A673 (cell line): ENCODE results near the gene ATL1.

Experiments used
- EZH2 ChIP-seq: fragments of 200-600 bp; sonication (generic); IDR thresholded peaks from 2 replicates; pipeline ENCODE4 v1.6.1; 2017; ENCODE audit warnings: borderline replicate concordance, low read depth, mild to moderate bottlenecking, mixed read lengths, antibody characterized with exemption, low read length; ENCODE audit not compliant: poor library complexity, severe bottlenecking
- TF ChIP-seq, protein P1 (sequence below): fragments of 300-800, 200-600 bp; sonication (generic); conservative IDR thresholded peaks from 2 replicates; pipeline ENCODE4 v1.5.1; 2017; ENCODE audit warnings: low read depth, mild to moderate bottlenecking, antibody characterized with exemption, low read length, moderate library complexity, mixed read lengths

DNA sequence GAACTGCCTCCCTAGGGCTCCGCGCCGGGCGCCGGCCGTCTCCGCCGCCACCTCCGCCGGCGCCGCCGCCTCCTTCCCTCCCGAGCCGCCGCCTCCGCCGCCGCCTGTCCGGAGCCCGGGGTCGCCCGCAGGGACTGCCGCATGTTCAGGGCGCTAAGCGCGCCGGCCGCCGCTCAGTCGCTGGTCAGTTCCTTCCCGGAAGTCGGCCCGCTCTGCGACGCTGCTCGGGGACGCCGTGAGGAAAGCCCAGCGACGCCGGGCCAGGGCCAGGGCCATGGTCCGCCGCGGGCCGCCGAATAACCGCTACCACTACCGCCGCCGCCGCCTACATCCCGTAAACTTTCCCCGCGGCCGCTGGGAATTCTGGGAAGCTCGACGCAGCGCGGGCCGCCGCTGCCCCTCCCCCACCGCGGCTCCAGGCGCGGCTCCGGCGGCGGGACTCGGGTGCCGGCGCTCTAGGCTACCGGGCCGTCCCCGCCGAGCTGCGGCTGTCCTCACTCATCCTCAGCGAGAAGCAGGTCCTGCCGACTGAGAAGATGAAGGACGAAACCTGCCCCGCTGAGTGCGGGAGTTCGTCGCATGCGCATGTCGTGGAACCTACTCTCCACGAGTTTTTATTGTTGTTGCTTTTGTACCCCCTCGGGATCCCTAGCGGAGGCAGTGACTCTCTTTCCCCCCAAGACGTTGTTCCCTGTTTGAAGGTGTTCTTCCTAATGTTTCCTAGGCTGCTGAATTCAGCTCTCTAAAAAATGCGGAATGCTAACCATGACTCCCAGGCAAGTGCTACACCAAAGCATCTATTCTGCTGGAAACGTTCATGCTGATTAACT lies 108.3 kb downstream of the ATL1 start, which contains the start of gene SAV1:
- TF ChIP-seq, protein P1, sequence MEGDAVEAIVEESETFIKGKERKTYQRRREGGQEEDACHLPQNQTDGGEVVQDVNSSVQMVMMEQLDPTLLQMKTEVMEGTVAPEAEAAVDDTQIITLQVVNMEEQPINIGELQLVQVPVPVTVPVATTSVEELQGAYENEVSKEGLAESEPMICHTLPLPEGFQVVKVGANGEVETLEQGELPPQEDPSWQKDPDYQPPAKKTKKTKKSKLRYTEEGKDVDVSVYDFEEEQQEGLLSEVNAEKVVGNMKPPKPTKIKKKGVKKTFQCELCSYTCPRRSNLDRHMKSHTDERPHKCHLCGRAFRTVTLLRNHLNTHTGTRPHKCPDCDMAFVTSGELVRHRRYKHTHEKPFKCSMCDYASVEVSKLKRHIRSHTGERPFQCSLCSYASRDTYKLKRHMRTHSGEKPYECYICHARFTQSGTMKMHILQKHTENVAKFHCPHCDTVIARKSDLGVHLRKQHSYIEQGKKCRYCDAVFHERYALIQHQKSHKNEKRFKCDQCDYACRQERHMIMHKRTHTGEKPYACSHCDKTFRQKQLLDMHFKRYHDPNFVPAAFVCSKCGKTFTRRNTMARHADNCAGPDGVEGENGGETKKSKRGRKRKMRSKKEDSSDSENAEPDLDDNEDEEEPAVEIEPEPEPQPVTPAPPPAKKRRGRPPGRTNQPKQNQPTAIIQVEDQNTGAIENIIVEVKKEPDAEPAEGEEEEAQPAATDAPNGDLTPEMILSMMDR = no peak
- TF ChIP-seq EZH2 = no peak
